Prostate gland (tissue), 2 donors: ENCODE measurements around the gene CST11. TPM values are rescaled to one million over a fixed set of nuclear protein-coding genes. Genes with fewer than 3 reads are reported as not detected.

ENCODE experiments used
- DNase-seq: peaks from one replicate; pipeline ENCODE4 v3.0.0-alpha.2; 2019; ENCODE audit warnings: low spot score
- H3K27ac ChIP-seq, 2 donors: fragments of 200-600 bp; sonication (generic); 2 replicates each; pipeline ENCODE4 v1.5.1; 2017 to 2019
- H3K27me3 ChIP-seq: fragments of 200-600 bp; sonication (generic); replicated peaks from 2 replicates; pipeline ENCODE4 v1.5.1; 2019; ENCODE audit not compliant: insufficient read depth
- H3K36me3 ChIP-seq, 2 donors: fragments of 200-600 bp; sonication (generic); 1 replicate in 1 of 2; 2 replicates in 1 of 2; pipeline versions ENCODE4 v1.5.1 to v1.8.1; 2017 to 2019
- H3K4me1 ChIP-seq: fragments of 200-600 bp; sonication (generic); replicated peaks from 2 replicates; pipeline ENCODE4 v1.5.1; 2019
- H3K4me3 ChIP-seq, 2 donors: fragments of 200-600 bp; sonication (generic); 2 replicates each; pipeline ENCODE4 v1.5.1; 2017 to 2019
- H3K9me3 ChIP-seq: fragments of 200-600 bp; sonication (generic); 2 replicates; pipeline ENCODE4 v1.5.1; 2017
- POLR2A ChIP-seq: fragments of 450-650 bp; IDR thresholded peaks from one replicate; pipeline ENCODE4 v1.6.1; 2016; ENCODE audit warnings: antibody characterized with exemption, mild to moderate bottlenecking
- POLR2AphosphoS5 ChIP-seq: sonication (generic); formaldehyde crosslinking; IDR thresholded peaks from one replicate; pipeline ENCODE4 v1.6.1; 2017; ENCODE audit warnings: antibody characterized with exemption
- WGBS: methylation state at CpG from one replicate; pipeline ENCODE4 v1.1.5; 2018; 5-methylcytosine and 5-hydroxymethylcytosine counted together
- intact Hi-C: fragments of 100-400 bp; cut with DNase I; formaldehyde crosslinking; loops from one replicate; pipeline ENCODE4 v1.14.2; 2022
- total RNA-seq, 2 donors: library from RNA; depleted of rRNA; stranded (reverse); fragments of >200 nt; gene quantifications; one replicate each; pipeline ENCODE4 v1.1.0, GENCODE V29; 2016
- TF ChIP-seq, protein P1 (sequence below), 4 experiments: fragments of 200-600 bp in 2 of 4; fragments of 450-650 bp in 2 of 4; sonication (generic) in 2 of 4; IDR thresholded peaks; 1 replicate in 3 of 4; 2 replicates in 1 of 4; pipeline ENCODE4 v1.5.1; 2016 to 2019; ENCODE audit warnings: antibody characterized with exemption in 4 of 4, mild to moderate bottlenecking in 2 of 4, moderate library complexity in 2 of 4

Gene CST11, protein sequence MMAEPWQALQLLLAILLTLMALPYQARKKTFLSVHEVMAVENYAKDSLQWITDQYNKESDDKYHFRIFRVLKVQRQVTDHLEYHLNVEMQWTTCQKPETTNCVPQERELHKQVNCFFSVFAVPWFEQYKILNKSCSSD
- total RNA-seq, result not detected

DNA sequence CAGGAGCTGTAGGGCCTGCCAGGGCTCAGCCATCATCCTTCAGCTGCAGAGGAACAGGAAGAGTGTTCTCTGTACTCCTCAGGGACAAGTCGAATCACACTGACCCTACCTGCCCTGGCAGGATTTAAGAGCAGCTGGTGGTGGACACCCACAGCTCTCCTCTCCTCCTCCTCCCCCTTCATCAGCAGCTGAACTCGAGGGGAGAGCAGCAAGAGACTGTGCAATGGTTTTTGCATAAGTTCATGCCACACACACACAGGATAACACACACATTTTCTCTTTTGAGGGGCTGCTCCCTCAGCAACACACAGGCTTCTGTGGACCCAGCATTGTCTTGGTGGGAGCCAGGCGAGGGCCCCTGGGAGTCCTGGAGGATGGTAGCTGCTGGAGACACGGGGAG lies at the start of gene CST11:
CST11 (minus strand) TSS at position 101 of the 400 bp plus-strand sequence; CDS start at position 36, 65 bp downstream.
- TF ChIP-seq POLR2A, result no peak
- TF ChIP-seq, protein P1, sequence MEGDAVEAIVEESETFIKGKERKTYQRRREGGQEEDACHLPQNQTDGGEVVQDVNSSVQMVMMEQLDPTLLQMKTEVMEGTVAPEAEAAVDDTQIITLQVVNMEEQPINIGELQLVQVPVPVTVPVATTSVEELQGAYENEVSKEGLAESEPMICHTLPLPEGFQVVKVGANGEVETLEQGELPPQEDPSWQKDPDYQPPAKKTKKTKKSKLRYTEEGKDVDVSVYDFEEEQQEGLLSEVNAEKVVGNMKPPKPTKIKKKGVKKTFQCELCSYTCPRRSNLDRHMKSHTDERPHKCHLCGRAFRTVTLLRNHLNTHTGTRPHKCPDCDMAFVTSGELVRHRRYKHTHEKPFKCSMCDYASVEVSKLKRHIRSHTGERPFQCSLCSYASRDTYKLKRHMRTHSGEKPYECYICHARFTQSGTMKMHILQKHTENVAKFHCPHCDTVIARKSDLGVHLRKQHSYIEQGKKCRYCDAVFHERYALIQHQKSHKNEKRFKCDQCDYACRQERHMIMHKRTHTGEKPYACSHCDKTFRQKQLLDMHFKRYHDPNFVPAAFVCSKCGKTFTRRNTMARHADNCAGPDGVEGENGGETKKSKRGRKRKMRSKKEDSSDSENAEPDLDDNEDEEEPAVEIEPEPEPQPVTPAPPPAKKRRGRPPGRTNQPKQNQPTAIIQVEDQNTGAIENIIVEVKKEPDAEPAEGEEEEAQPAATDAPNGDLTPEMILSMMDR (IDR thresholded peaks at IDR 0.05), result no peak
- TF ChIP-seq POLR2AphosphoS5, result no peak
- Histone ChIP-seq H3K36me3 (no peaks in the 10 kb centered on the region), H3K27me3 (no peaks in the 10 kb centered on the region), H3K27ac (no peak within 1 kb of the TSS), H3K9me3 (no peaks in the 10 kb centered on the region), H3K4me1 (no peaks in the 10 kb centered on the region), H3K4me3 (no peak within 1 kb of the TSS)
- 37% methylated on average over 4 of the region's 4 CpGs for WGBS
- no peak for DNase-seq
- intact Hi-C loops, result no loop called here

DNA sequence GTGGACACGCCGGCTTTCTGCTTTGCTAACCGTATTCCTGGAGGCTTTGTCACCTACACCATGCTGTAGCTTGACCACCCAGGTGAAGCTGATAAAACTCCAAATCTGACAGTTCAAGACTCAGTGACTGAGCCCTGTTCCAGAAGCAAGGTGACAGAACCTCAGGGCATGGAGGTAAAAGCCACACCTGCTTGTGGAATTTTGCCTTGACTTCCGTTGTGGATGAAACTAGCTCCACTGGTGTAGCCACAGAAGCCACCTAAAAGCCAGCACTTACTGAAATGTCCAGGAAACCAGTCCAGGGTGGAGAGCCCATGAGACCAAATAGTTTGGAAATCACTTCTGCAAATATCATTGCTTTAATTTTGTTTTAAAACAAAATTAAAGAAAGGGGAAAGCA lies 49.2 kb upstream of the CST11 start:
- Histone ChIP-seq H3K4me3 (no peak overlapping the region), H3K9me3 (no peaks in the 10 kb centered on the region), H3K36me3 (no peaks in the 10 kb centered on the region), H3K27ac (no peak overlapping the region), H3K27me3 (peaks cover 3% of the 10 kb centered on the region), H3K4me1 (no peaks in the 10 kb centered on the region)
- TF ChIP-seq, protein P1 (IDR thresholded peaks at IDR 0.05), result no peak
- TF ChIP-seq POLR2AphosphoS5 (no peak), POLR2A (no peak)
- intact Hi-C loops, result no loop called here
- DNase-seq, result no peak
- WGBS, result 56% methylated on average over 4 of the region's 4 CpGs

DNA sequence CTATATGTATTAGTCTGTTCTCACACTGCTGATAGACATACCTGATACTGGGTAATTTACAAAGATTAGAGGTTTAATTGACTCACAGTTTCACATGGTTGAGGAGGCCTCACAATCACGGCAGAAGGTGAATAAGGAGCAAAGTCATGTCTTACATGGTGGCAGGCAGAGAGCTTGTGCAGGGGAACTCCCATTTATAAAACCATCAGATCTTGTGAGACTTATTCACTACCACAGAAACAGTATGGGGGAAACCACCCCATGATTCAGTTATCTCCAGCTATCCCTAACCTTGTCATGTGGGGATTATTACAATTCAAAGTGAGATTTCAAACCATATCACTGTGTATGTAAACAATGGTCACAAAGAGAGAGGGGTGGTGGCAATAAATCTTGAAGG lies 44.9 kb upstream of the CST11 start:
- intact Hi-C loops, result no loop called here
- WGBS, result 82% methylated on average over 1 of the region's 1 CpG
- H3K27me3 ChIP-seq, result peaks cover 3% of the 10 kb centered on the region
- H3K36me3 ChIP-seq, result no peaks in the 10 kb centered on the region
- no peak for DNase-seq
- no peak overlapping the region for H3K27ac ChIP-seq
- no peaks in the 10 kb centered on the region for H3K4me1 ChIP-seq
- no peak overlapping the region for H3K4me3 ChIP-seq
- TF ChIP-seq, protein P1 (IDR thresholded peaks at IDR 0.05), result no peak
- TF ChIP-seq POLR2AphosphoS5 (no peak), POLR2A (no peak)
- H3K9me3 ChIP-seq, result no peaks in the 10 kb centered on the region

DNA sequence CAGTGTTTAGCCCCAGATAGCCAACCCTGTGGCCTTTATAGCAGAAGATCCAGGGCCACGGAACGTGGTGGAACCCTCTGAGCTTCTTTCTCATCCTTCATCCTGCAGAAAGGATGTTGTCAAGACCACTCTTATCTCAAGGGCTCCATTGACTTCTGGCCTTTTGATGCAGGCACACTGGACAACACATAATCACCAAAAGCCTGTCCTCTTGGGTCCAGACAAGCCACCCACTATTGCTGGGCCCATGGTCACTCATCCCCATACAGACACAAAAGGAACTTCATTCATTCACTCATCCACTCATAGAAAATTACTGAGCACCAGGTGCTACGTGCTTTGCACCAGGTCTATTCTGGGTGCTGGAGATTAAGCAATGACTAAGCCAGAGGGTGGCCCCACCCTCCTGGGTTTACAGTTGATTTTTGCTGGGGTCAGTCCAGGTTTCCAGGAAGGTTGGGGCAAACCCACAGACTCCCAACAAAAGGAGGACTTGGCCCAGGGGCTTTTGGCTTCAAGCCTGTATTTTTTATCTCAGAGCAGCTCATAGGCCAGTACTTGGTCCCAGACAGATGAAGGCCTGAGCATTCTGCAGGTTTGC lies 40.6 kb upstream of the CST11 start:
- TF ChIP-seq POLR2AphosphoS5 (no peak), POLR2A (no peak)
- TF ChIP-seq, protein P1 (IDR thresholded peaks at IDR 0.05), result no peak
- Histone ChIP-seq H3K36me3 (no peaks in the 10 kb centered on the region), H3K27ac (no peak overlapping the region), H3K4me3 (no peak overlapping the region), H3K4me1 (no peaks in the 10 kb centered on the region), H3K27me3 (no peaks in the 10 kb centered on the region), H3K9me3 (no peaks in the 10 kb centered on the region)
- DNase-seq, result no peak
- WGBS, result 87% methylated on average over 3 of the region's 3 CpGs
- intact Hi-C loops, result no loop called here

DNA sequence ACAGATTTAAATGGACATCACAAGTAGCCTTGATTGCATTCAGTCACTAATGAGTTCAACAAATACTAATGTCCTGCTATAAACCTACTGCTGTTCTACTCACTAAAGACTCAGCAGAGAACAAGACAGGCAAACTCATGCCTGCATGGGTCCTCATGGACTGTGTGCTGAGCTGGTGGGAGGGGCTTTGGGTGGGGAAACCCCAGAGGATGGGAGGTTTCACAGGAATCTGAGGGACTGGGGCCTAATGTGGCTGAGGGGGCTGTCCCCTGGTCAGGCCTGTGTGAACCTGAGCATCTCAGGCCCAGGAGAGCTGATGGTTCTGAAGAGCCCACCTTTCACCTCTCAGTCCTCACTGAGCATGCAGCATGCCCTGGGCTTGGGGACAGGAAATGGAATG lies 39.6 kb upstream of the CST11 start:
- intact Hi-C loops, result no loop called here
- no peak for DNase-seq

More for the DNA sequence above, 39.6 kb upstream of the CST11 start:
- no peaks in the 10 kb centered on the region for H3K4me1 ChIP-seq
- no peak overlapping the region for H3K4me3 ChIP-seq
- TF ChIP-seq POLR2A, result no peak
- TF ChIP-seq POLR2AphosphoS5, result no peak
- TF ChIP-seq, protein P1 (IDR thresholded peaks at IDR 0.05), result no peak
- H3K9me3 ChIP-seq, result no peaks in the 10 kb centered on the region
- no peaks in the 10 kb centered on the region for H3K27me3 ChIP-seq
- no peaks in the 10 kb centered on the region for H3K36me3 ChIP-seq
- no peak overlapping the region for H3K27ac ChIP-seq
